SKM-1 (cell line): ENCODE results near the gene TMEM63A.
"Not testable (repeated sequence)": the region's sequence is repeated elsewhere in the genome, so short reads cannot be mapped to it uniquely, and the experiment has no call there.

Experiments used
- DNase-seq: peaks from one replicate; lab custom pipeline; 2025; ENCODE audit not compliant: unreplicated experiment; lab: John Stamatoyannopoulos, UW

Gene TMEM63A

GRCh38 chr1:225806736-225807135 lies 75.4 kb downstream of the TMEM63A start:
- not testable (repeated sequence) for DNase-seq

- DNase-seq: no peak
These were observed 75.9 kb downstream of the TMEM63A start for GRCh38 chr1:225806249-225806648.

GRCh38 chr1:225801146-225801545 lies 81.0 kb downstream of the TMEM63A start:
- DNase-seq: not testable (repeated sequence)

- DNase-seq: not testable (repeated sequence)
These were observed 86.1 kb downstream of the TMEM63A start for GRCh38 chr1:225796097-225796496.
